ENCODE results near the gene NSG1. TPM values are rescaled to one million over a fixed set of nuclear protein-coding genes. Genes with fewer than 3 reads are reported as not detected.

NSG1 gene
- total and polyA plus RNA-seq, 3 donors from 2014 or later: 27.5 to 67.2 (median 30.0) TPM

GRCh38 chr4:4355302-4355701, 31.6 kb upstream of the NSG1 start:
- 24 to 58% methylated on average over 1 of the region's 1 CpG for WGBS, 2 donors
- peak overlapping the region in 1 of 2 donors; percentile 56 for H3K27ac ChIP-seq
- intact Hi-C loops (cut with DNase I; ENCODE audit: low total_unique reads): no loop called here
- no peaks in the 10 kb centered on the region for H3K27me3 ChIP-seq
- no peaks in the 10 kb centered on the region for H3K36me3 ChIP-seq (ENCODE audit: low read depth, missing control alignments)
- TF ChIP-seq CTCF (IDR thresholded peaks at IDR 0.05) (no peak), POLR2A (IDR thresholded peaks at IDR 0.05) (no peak)
- peaks cover 30% of the 10 kb centered on the region for H3K4me1 ChIP-seq
- no peaks in the 10 kb centered on the region for H3K9me3 ChIP-seq
- H3K4me3 ChIP-seq: no peak overlapping the region
- no peak for DNase-seq

GRCh38 chr4:4356106-4357041, 30.5 kb upstream of the NSG1 start:
- no peaks in the 10 kb centered on the region for H3K9me3 ChIP-seq
- WGBS, 2 donors: 30 to 32% methylated on average over 16 to 26 of the region's 26 CpGs
- TF ChIP-seq POLR2A (IDR thresholded peaks at IDR 0.05) (no peak), CTCF (IDR thresholded peaks at IDR 0.05) (no peak)
- H3K4me1 ChIP-seq: peaks cover 30% of the 10 kb centered on the region
- peak; percentile 87 for DNase-seq
- H3K4me3 ChIP-seq: no peak overlapping the region
- intact Hi-C loops (cut with DNase I; ENCODE audit: low total_unique reads): no loop called here
- H3K27ac ChIP-seq: peak overlapping the region; percentile 56 to 67
- no peaks in the 10 kb centered on the region for H3K27me3 ChIP-seq
- H3K36me3 ChIP-seq (ENCODE audit: low read depth, missing control alignments): no peaks in the 10 kb centered on the region

- Histone ChIP-seq H3K4me1 (peaks cover 30% of the 10 kb centered on the region), H3K36me3 (ENCODE audit: low read depth, missing control alignments) (no peaks in the 10 kb centered on the region), H3K4me3 (no peak overlapping the region), H3K27ac (peak overlapping the region in 1 of 2 donors; percentile 24), H3K27me3 (no peaks in the 10 kb centered on the region), H3K9me3 (no peaks in the 10 kb centered on the region)
- TF ChIP-seq CTCF (IDR thresholded peaks at IDR 0.05) (no peak), POLR2A (IDR thresholded peaks at IDR 0.05) (no peak)
- DNase-seq: no peak
- WGBS, 2 donors: 81 to 83% methylated on average over 13 of the region's 13 CpGs
- intact Hi-C loops (cut with DNase I; ENCODE audit: low total_unique reads): no loop called here
Observed at GRCh38 chr4:4358093-4358854, 28.6 kb upstream of the NSG1 start.

GRCh38 chr4:4361883-4362282, 25.0 kb upstream of the NSG1 start:
- intact Hi-C loops (cut with DNase I; ENCODE audit: low total_unique reads): no loop called here
- no peaks in the 10 kb centered on the region for H3K36me3 ChIP-seq (ENCODE audit: low read depth, missing control alignments)
- no peaks in the 10 kb centered on the region for H3K27me3 ChIP-seq
- 86 to 95% methylated on average over 8 of the region's 8 CpGs for WGBS, 2 donors
- H3K9me3 ChIP-seq: no peaks in the 10 kb centered on the region
- no peak overlapping the region for H3K27ac ChIP-seq
- peaks cover 15% of the 10 kb centered on the region for H3K4me1 ChIP-seq
- DNase-seq: no peak
- H3K4me3 ChIP-seq: no peak overlapping the region
- TF ChIP-seq POLR2A (IDR thresholded peaks at IDR 0.05): no peak
- TF ChIP-seq CTCF (IDR thresholded peaks at IDR 0.05): no peak
